ENCODE results near the gene ZNF485.

DNA sequence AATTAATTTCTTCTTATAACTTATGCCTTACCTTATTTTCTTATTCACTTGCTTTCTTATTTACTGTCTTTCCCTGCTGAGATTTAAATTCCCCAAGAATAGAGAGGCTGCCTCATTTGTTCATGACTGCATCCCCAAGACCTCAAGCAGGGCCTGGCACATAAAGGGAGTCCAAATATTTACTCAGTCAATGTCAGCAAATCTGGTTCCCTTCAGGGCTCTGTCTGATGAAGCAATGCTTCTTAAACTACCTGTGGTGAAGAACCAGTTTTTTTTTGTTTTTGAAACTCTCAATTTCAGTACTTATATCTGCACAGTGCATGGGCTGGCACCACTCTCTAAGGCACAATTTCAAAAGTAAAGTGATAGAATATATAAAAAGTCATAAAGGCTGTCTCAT, 36.6 kb upstream of the ZNF485 start:
- TF ChIP-seq, protein P1, sequence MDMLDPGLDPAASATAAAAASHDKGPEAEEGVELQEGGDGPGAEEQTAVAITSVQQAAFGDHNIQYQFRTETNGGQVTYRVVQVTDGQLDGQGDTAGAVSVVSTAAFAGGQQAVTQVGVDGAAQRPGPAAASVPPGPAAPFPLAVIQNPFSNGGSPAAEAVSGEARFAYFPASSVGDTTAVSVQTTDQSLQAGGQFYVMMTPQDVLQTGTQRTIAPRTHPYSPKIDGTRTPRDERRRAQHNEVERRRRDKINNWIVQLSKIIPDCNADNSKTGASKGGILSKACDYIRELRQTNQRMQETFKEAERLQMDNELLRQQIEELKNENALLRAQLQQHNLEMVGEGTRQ (IDR thresholded peaks at IDR 0.05; ENCODE audit: borderline replicate concordance, low read depth, low read length): no peak
- TF ChIP-seq, protein P2, sequence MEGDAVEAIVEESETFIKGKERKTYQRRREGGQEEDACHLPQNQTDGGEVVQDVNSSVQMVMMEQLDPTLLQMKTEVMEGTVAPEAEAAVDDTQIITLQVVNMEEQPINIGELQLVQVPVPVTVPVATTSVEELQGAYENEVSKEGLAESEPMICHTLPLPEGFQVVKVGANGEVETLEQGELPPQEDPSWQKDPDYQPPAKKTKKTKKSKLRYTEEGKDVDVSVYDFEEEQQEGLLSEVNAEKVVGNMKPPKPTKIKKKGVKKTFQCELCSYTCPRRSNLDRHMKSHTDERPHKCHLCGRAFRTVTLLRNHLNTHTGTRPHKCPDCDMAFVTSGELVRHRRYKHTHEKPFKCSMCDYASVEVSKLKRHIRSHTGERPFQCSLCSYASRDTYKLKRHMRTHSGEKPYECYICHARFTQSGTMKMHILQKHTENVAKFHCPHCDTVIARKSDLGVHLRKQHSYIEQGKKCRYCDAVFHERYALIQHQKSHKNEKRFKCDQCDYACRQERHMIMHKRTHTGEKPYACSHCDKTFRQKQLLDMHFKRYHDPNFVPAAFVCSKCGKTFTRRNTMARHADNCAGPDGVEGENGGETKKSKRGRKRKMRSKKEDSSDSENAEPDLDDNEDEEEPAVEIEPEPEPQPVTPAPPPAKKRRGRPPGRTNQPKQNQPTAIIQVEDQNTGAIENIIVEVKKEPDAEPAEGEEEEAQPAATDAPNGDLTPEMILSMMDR (IDR thresholded peaks at IDR 0.05): no peak
- no peak for TF ChIP-seq GATA2 (CRISPR knock-in tag; IDR thresholded peaks at IDR 0.05)
- TF ChIP-seq EP300 (IDR thresholded peaks at IDR 0.05; ENCODE audit: borderline replicate concordance in 1 of 2, low read depth in 1 of 2, low read length in 1 of 2): no peak
- no peak for TF ChIP-seq POLR2AphosphoS5 (IDR thresholded peaks at IDR 0.05; ENCODE audit: low read depth, low read length)
- no peak for TF ChIP-seq GABPA (IDR thresholded peaks at IDR 0.05; ENCODE audit: low read depth)
- TF ChIP-seq FOXM1 (IDR thresholded peaks at IDR 0.05; ENCODE audit: low read depth): no peak
- TF ChIP-seq ZBTB33 (IDR thresholded peaks at IDR 0.05; ENCODE audit: borderline replicate concordance, low read depth): no peak
- TF ChIP-seq TCF12 (IDR thresholded peaks at IDR 0.05): no peak
- TF ChIP-seq, protein P3, sequence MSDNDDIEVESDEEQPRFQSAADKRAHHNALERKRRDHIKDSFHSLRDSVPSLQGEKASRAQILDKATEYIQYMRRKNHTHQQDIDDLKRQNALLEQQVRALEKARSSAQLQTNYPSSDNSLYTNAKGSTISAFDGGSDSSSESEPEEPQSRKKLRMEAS (IDR thresholded peaks at IDR 0.05; ENCODE audit: low read depth): no peak
